Femur (tissue), 1 donor: Measurements from ENCODE around the gene ZNF143.
"Not testable (repeated sequence)": the region's sequence is repeated elsewhere in the genome, so short reads cannot be mapped to it uniquely, and the experiment has no call there.

Experiments used
- DNase-seq: peaks from one replicate; pipeline ENCODE4 v3.0.0-alpha.2; 2017

ZNF143 gene

GRCh38 chr11:9549216-9549615 lies 88.4 kb downstream of the ZNF143 start:
- not testable (repeated sequence) for DNase-seq

GRCh38 chr11:9550191-9550628 lies 89.4 kb downstream of the ZNF143 start:
- DNase-seq: no peak

- no peak for DNase-seq
Measured at GRCh38 chr11:9561279-9561982, 100.6 kb downstream of the ZNF143 start.

- no peak for DNase-seq
Measured at GRCh38 chr11:9562716-9563115, 101.9 kb downstream of the ZNF143 start.

GRCh38 chr11:9563196-9563730 lies 102.5 kb downstream of the ZNF143 start:
- no peak for DNase-seq

- no peak for DNase-seq
Measured at GRCh38 chr11:9565822-9566560, 105.2 kb downstream of the ZNF143 start.

DNA sequence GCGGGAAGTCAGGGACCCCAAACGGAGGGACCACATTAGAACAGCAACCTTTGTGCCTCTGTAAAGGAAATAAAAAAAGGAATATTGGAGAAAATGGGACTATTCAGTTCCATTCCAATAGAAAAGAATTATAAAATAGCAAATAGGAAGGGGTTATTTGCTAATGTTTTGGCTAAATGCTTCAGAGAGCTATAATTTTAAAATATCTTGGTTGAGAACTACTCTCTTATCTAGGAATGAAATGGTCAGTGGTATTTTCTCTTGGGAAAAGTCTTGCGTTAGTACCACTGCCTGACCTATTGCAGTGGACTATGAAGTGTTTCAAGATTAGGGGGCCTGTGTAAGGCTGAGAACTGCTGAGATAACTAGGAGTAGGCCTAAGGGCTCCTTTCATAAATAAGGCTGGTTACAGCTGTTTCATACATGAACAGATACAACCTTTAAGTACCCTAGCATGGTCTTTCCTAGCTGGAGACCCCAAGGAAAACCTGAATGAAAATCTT lies 105.8 kb downstream of the ZNF143 start:
- DNase-seq: no peak

- DNase-seq: no peak
Measured at GRCh38 chr11:9567401-9567800, 106.6 kb downstream of the ZNF143 start.

- DNase-seq: no peak
Measured at GRCh38 chr11:9568161-9568853, 107.5 kb downstream of the ZNF143 start.

- peak; percentile 69 for DNase-seq
Measured at GRCh38 chr11:9568854-9569587, 108.2 kb downstream of the ZNF143 start.

GRCh38 chr11:9569588-9570164 lies 108.9 kb downstream of the ZNF143 start:
- no peak for DNase-seq

- no peak for DNase-seq
Measured at GRCh38 chr11:9570313-9571025, 109.7 kb downstream of the ZNF143 start.

- DNase-seq: no peak
Measured at GRCh38 chr11:9571071-9571762, 110.4 kb downstream of the ZNF143 start.

DNA sequence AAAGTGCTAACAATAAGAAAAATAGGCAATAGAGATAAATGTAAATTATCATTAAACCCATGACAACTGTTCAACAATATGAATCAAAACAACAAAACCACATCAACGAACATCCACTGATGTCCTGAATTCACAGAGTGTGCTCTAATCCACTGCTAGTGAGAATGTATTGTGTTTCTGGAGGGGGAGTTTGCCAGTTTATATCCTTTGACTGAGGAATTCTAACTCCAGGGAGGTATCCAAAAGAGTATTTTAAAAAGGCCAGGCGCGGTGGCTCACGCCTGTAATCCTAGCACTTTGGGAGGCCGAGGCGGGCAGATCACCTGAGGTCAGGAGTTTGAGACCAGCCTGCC lies 110.9 kb downstream of the ZNF143 start:
- no peak for DNase-seq

- peak; percentile 100 for DNase-seq
Measured at GRCh38 chr11:9573052-9573774, 112.4 kb downstream of the ZNF143 start, which contains the start of gene WEE1. Gene WEE1 (plus strand): TSS chr11:9573670. CDS start chr11:9573934, 264 bp downstream.

DNA sequence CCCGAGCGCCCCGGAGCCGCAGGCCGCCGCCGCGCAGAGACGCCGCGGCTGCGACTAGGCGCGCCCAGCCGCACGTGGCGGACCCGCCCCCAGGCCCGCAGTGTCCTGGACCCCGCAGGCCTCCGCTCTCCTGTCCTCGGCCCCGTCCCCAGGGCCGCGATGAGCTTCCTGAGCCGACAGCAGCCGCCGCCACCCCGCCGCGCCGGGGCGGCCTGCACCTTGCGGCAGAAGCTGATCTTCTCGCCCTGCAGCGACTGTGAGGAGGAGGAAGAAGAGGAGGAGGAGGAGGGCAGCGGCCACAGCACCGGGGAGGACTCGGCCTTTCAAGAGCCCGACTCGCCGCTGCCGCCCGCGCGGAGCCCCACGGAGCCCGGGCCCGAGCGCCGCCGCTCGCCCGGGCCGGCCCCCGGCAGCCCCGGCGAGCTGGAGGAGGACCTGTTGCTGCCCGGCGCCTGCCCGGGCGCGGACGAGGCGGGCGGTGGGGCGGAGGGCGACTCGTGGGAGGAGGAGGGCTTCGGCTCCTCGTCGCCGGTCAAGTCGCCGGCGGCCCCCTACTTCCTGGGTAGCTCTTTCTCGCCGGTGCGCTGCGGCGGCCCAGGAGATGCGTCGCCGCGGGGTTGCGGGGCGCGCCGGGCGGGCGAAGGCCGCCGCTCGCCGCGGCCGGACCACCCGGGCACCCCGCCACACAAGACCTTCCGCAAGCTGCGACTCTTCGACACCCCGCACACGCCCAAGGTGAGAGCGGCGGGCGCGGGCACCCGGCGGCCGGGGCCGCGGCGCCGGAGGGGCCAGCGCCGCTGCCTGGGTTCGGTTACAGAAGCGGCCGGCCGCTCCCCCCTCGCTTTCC lies 113.2 kb downstream of the ZNF143 start:
- DNase-seq: no peak

DNA sequence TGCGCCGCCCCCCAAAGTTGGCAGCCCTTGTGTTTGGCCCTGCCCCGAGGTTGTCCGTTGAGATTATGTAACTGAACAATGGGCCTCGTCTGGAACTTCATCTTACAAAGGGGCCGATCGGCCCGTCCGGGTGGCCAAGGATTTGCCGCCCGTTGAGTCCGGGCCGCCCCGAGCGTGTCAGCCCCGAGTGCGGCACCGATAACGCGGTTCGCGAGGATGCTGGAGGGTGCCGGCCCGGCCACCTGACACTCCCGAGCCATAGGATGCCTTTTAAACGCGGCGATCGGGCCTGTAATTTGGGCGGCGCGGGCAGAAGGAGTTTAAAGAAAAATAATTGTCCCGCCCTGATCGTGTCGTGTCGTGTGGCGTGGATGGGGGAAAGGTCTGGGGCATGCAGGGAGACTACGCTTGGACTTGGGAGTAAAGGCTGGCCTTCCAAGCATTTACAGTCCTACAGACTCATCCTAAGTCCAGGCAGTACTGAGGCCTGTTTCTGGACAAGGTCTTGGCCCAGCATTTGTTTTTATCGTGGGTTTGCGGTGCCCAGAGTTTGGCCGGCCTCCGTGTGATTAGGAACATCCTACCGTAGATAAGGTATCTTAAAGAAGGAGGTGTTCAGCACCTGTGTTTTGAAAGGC lies 113.9 kb downstream of the ZNF143 start:
- DNase-seq: peak; percentile 55
